ENCODE results near the gene NT5DC2. TPM values are rescaled to one million over a fixed set of nuclear protein-coding genes. Genes with fewer than 3 reads are reported as not detected.

The NT5DC2 gene
- total and polyA plus RNA-seq, 2 of the 8 experiments (the other 6 are each of a cell fraction or from before 2014, with no cell fraction given): 331 to 477 TPM

- TF ChIP-seq, protein P1, sequence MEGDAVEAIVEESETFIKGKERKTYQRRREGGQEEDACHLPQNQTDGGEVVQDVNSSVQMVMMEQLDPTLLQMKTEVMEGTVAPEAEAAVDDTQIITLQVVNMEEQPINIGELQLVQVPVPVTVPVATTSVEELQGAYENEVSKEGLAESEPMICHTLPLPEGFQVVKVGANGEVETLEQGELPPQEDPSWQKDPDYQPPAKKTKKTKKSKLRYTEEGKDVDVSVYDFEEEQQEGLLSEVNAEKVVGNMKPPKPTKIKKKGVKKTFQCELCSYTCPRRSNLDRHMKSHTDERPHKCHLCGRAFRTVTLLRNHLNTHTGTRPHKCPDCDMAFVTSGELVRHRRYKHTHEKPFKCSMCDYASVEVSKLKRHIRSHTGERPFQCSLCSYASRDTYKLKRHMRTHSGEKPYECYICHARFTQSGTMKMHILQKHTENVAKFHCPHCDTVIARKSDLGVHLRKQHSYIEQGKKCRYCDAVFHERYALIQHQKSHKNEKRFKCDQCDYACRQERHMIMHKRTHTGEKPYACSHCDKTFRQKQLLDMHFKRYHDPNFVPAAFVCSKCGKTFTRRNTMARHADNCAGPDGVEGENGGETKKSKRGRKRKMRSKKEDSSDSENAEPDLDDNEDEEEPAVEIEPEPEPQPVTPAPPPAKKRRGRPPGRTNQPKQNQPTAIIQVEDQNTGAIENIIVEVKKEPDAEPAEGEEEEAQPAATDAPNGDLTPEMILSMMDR (IDR thresholded peaks at IDR 0.05; ENCODE audit: control extremely low read depth in 1 of 3, insufficient read depth in 1 of 3, low read depth in 1 of 3, low read length in 3 of 3): no peak
Measured at GRCh38 chr3:52495777-52496602, 37.7 kb downstream of the NT5DC2 start (continued).
